ENCODE measurements around the gene ANGPTL2.
"Not testable (repeated sequence)": the region's sequence is repeated elsewhere in the genome, so short reads cannot be mapped to it uniquely, and the experiment has no call there.

ANGPTL2 gene

GRCh38 chr9:127122176-127123063, at the start of gene ANGPTL2:
Gene ANGPTL2, minus strand, starts transcription at chr9:127122635. Its CDS starts 13,904 bp downstream, at chr9:127108731.
- H3K36me3 ChIP-seq (ENCODE audit: control insufficient read depth in 1 of 2, insufficient read depth in 2 of 2, low read length in 2 of 2), result peaks cover 0 to 3% of the 10 kb centered on the region in 2 donors
- peaks cover 14 to 51% of the 10 kb centered on the region in 2 donors for H3K4me1 ChIP-seq (ENCODE audit: control insufficient read depth in 1 of 2, insufficient read depth in 2 of 2, low read length in 2 of 2)
- no peaks in the 10 kb centered on the region for H3K27me3 ChIP-seq (ENCODE audit: low read depth, low read length)
- H3K4me3 ChIP-seq (ENCODE audit: low read depth in 1 of 2, low read length in 2 of 2), result peak within 1 kb of the TSS; percentile 72 to 86
- peak within 1 kb of the TSS; percentile 85 for H3K27ac ChIP-seq (ENCODE audit: low read length)
- H3K9me3 ChIP-seq (ENCODE audit: control insufficient read depth in 1 of 2, low read length in 2 of 2), result no peaks in the 10 kb centered on the region

- not testable (repeated sequence) for H3K9me3 ChIP-seq (ENCODE audit: control insufficient read depth in 1 of 2, low read length in 2 of 2); H3K36me3 ChIP-seq (ENCODE audit: control insufficient read depth in 1 of 2, insufficient read depth in 2 of 2, low read length in 2 of 2); H3K4me1 ChIP-seq (ENCODE audit: control insufficient read depth in 1 of 2, insufficient read depth in 2 of 2, low read length in 2 of 2); H3K4me3 ChIP-seq (ENCODE audit: low read depth in 1 of 2, low read length in 2 of 2); H3K27ac ChIP-seq (ENCODE audit: low read length); H3K27me3 ChIP-seq (ENCODE audit: low read depth, low read length)
Measured at GRCh38 chr9:127171348-127171747, 48.9 kb upstream of the ANGPTL2 start.

GRCh38 chr9:127170652-127171051, 48.2 kb upstream of the ANGPTL2 start:
- Histone ChIP-seq H3K27ac (ENCODE audit: low read length) (no peak overlapping the region), H3K9me3 (ENCODE audit: control insufficient read depth in 1 of 2, low read length in 2 of 2) (no peaks in the 10 kb centered on the region), H3K4me1 (ENCODE audit: control insufficient read depth in 1 of 2, insufficient read depth in 2 of 2, low read length in 2 of 2) (no peaks in the 10 kb centered on the region), H3K4me3 (ENCODE audit: low read depth in 1 of 2, low read length in 2 of 2) (no peak overlapping the region), H3K27me3 (ENCODE audit: low read depth, low read length) (no peaks in the 10 kb centered on the region), H3K36me3 (ENCODE audit: control insufficient read depth in 1 of 2, insufficient read depth in 2 of 2, low read length in 2 of 2) (peaks cover 0 to 3% of the 10 kb centered on the region in 2 donors)

GRCh38 chr9:127170103-127170502, 47.7 kb upstream of the ANGPTL2 start:
- Histone ChIP-seq H3K4me1 (ENCODE audit: control insufficient read depth in 1 of 2, insufficient read depth in 2 of 2, low read length in 2 of 2) (no peaks in the 10 kb centered on the region), H3K27ac (ENCODE audit: low read length) (no peak overlapping the region), H3K36me3 (ENCODE audit: control insufficient read depth in 1 of 2, insufficient read depth in 2 of 2, low read length in 2 of 2) (peaks cover 0 to 3% of the 10 kb centered on the region in 2 donors), H3K9me3 (ENCODE audit: control insufficient read depth in 1 of 2, low read length in 2 of 2) (no peaks in the 10 kb centered on the region), H3K27me3 (ENCODE audit: low read depth, low read length) (no peaks in the 10 kb centered on the region), H3K4me3 (ENCODE audit: low read depth in 1 of 2, low read length in 2 of 2) (no peak overlapping the region)

- Histone ChIP-seq H3K36me3 (ENCODE audit: control insufficient read depth in 1 of 2, insufficient read depth in 2 of 2, low read length in 2 of 2) (peaks cover 0 to 3% of the 10 kb centered on the region in 2 donors), H3K4me1 (ENCODE audit: control insufficient read depth in 1 of 2, insufficient read depth in 2 of 2, low read length in 2 of 2) (no peaks in the 10 kb centered on the region), H3K27ac (ENCODE audit: low read length) (no peak overlapping the region), H3K9me3 (ENCODE audit: control insufficient read depth in 1 of 2, low read length in 2 of 2) (no peaks in the 10 kb centered on the region), H3K4me3 (ENCODE audit: low read depth in 1 of 2, low read length in 2 of 2) (no peak overlapping the region), H3K27me3 (ENCODE audit: low read depth, low read length) (no peaks in the 10 kb centered on the region)
Measured at GRCh38 chr9:127169575-127169883, 47.1 kb upstream of the ANGPTL2 start.

- Histone ChIP-seq H3K9me3 (ENCODE audit: control insufficient read depth in 1 of 2, low read length in 2 of 2) (no peaks in the 10 kb centered on the region), H3K27ac (ENCODE audit: low read length) (no peak overlapping the region), H3K4me1 (ENCODE audit: control insufficient read depth in 1 of 2, insufficient read depth in 2 of 2, low read length in 2 of 2) (no peaks in the 10 kb centered on the region), H3K4me3 (ENCODE audit: low read depth in 1 of 2, low read length in 2 of 2) (no peak overlapping the region), H3K36me3 (ENCODE audit: control insufficient read depth in 1 of 2, insufficient read depth in 2 of 2, low read length in 2 of 2) (peaks cover 0 to 3% of the 10 kb centered on the region in 2 donors), H3K27me3 (ENCODE audit: low read depth, low read length) (no peaks in the 10 kb centered on the region)
Measured at GRCh38 chr9:127168756-127169574, 46.5 kb upstream of the ANGPTL2 start.

GRCh38 chr9:127167560-127168326, 45.3 kb upstream of the ANGPTL2 start:
- Histone ChIP-seq H3K4me1 (ENCODE audit: control insufficient read depth in 1 of 2, insufficient read depth in 2 of 2, low read length in 2 of 2) (no peaks in the 10 kb centered on the region), H3K27me3 (ENCODE audit: low read depth, low read length) (no peaks in the 10 kb centered on the region), H3K9me3 (ENCODE audit: control insufficient read depth in 1 of 2, low read length in 2 of 2) (no peaks in the 10 kb centered on the region), H3K36me3 (ENCODE audit: control insufficient read depth in 1 of 2, insufficient read depth in 2 of 2, low read length in 2 of 2) (peaks cover 0 to 3% of the 10 kb centered on the region in 2 donors), H3K27ac (ENCODE audit: low read length) (no peak overlapping the region), H3K4me3 (ENCODE audit: low read depth in 1 of 2, low read length in 2 of 2) (no peak overlapping the region)

- Histone ChIP-seq H3K9me3 (ENCODE audit: control insufficient read depth in 1 of 2, low read length in 2 of 2) (no peaks in the 10 kb centered on the region), H3K36me3 (ENCODE audit: control insufficient read depth in 1 of 2, insufficient read depth in 2 of 2, low read length in 2 of 2) (peaks cover 0 to 3% of the 10 kb centered on the region in 2 donors), H3K4me1 (ENCODE audit: control insufficient read depth in 1 of 2, insufficient read depth in 2 of 2, low read length in 2 of 2) (no peaks in the 10 kb centered on the region), H3K27ac (ENCODE audit: low read length) (no peak overlapping the region), H3K27me3 (ENCODE audit: low read depth, low read length) (no peaks in the 10 kb centered on the region), H3K4me3 (ENCODE audit: low read depth in 1 of 2, low read length in 2 of 2) (no peak overlapping the region)
Measured at GRCh38 chr9:127166651-127167524, 44.5 kb upstream of the ANGPTL2 start.

GRCh38 chr9:127166111-127166510, 43.7 kb upstream of the ANGPTL2 start:
- H3K4me3 ChIP-seq (ENCODE audit: low read depth in 1 of 2, low read length in 2 of 2), result no peak overlapping the region
- H3K27me3 ChIP-seq (ENCODE audit: low read depth, low read length), result no peaks in the 10 kb centered on the region
- H3K36me3 ChIP-seq (ENCODE audit: control insufficient read depth in 1 of 2, insufficient read depth in 2 of 2, low read length in 2 of 2), result peaks cover 0 to 3% of the 10 kb centered on the region in 2 donors
- H3K27ac ChIP-seq (ENCODE audit: low read length), result no peak overlapping the region
- H3K4me1 ChIP-seq (ENCODE audit: control insufficient read depth in 1 of 2, insufficient read depth in 2 of 2, low read length in 2 of 2), result no peaks in the 10 kb centered on the region
- H3K9me3 ChIP-seq (ENCODE audit: control insufficient read depth in 1 of 2, low read length in 2 of 2), result no peaks in the 10 kb centered on the region

GRCh38 chr9:127165116-127165515, 42.7 kb upstream of the ANGPTL2 start:
- Histone ChIP-seq H3K4me1 (ENCODE audit: control insufficient read depth in 1 of 2, insufficient read depth in 2 of 2, low read length in 2 of 2) (no peaks in the 10 kb centered on the region), H3K36me3 (ENCODE audit: control insufficient read depth in 1 of 2, insufficient read depth in 2 of 2, low read length in 2 of 2) (peaks cover 0 to 3% of the 10 kb centered on the region in 2 donors), H3K9me3 (ENCODE audit: control insufficient read depth in 1 of 2, low read length in 2 of 2) (no peaks in the 10 kb centered on the region), H3K27ac (ENCODE audit: low read length) (no peak overlapping the region), H3K4me3 (ENCODE audit: low read depth in 1 of 2, low read length in 2 of 2) (no peak overlapping the region), H3K27me3 (ENCODE audit: low read depth, low read length) (no peaks in the 10 kb centered on the region)

Data from muscle layer of duodenum (tissue), 2 donors.